Neural progenitor cell (in vitro differentiated cells): ENCODE measurements around the gene GPR135. TPM values are rescaled to one million over a fixed set of nuclear protein-coding genes. Genes with fewer than 3 reads are reported as not detected.

ENCODE experiments used
- DNase-seq: peaks from one replicate; pipeline ENCODE4 v3.0.0-alpha.2; 2016; ENCODE audit warnings: low spot score
- H2AFZ ChIP-seq: fragments of 200-600 bp; sonication (generic); replicated peaks from 2 replicates; pipeline ENCODE4 v1.6.1; 2016; ENCODE audit warnings: antibody characterized with exemption
- H3F3A ChIP-seq: fragments of 200-600 bp; sonication (generic); 2 replicates; pipeline ENCODE4 v1.6.1; 2016; ENCODE audit warnings: antibody characterized with exemption, low read depth
- H3K27ac ChIP-seq: fragments of 200-600 bp; sonication (generic); 2 replicates; pipeline ENCODE4 v1.5.1; 2016; ENCODE audit warnings: mild to moderate bottlenecking
- H3K27me3 ChIP-seq: fragments of 200-600 bp; sonication (generic); 2 replicates; pipeline ENCODE4 v1.6.1; 2016; ENCODE audit warnings: mild to moderate bottlenecking, moderate library complexity
- H3K36me3 ChIP-seq: fragments of 200-600 bp; sonication (generic); 2 replicates; pipeline ENCODE4 v1.5.1; 2016
- H3K4me1 ChIP-seq: fragments of 200-600 bp; sonication (generic); 2 replicates; pipeline ENCODE4 v1.6.1; 2016; ENCODE audit warnings: mixed run types
- H3K4me2 ChIP-seq: fragments of 200-600 bp; sonication (generic); 2 replicates; pipeline ENCODE4 v1.6.1; 2016
- H3K4me3 ChIP-seq: fragments of 200-600 bp; sonication (generic); 2 replicates; pipeline ENCODE4 v1.5.1; 2016
- H3K79me2 ChIP-seq: fragments of 200-600 bp; sonication (generic); 2 replicates; pipeline ENCODE4 v1.6.1; 2016; ENCODE audit warnings: low read depth
- H3K9ac ChIP-seq: fragments of 200-600 bp; sonication (generic); 2 replicates; pipeline ENCODE4 v1.6.1; 2016
- H3K9me3 ChIP-seq: fragments of 200-600 bp; sonication (generic); 2 replicates; pipeline ENCODE4 v1.5.1; 2016; ENCODE audit warnings: low read depth
- H4K20me1 ChIP-seq: fragments of 200-600 bp; sonication (generic); 2 replicates; pipeline ENCODE4 v1.6.1; 2016; ENCODE audit warnings: low read depth
- H3K27ac Mint-ChIP-seq: 3 replicates; pipeline ENCODE4 v1.8.0; 2021; ENCODE audit warnings: mixed read lengths
- H3K27me3 Mint-ChIP-seq: 2 replicates; pipeline ENCODE4 v1.8.0; 2022; ENCODE audit warnings: low read depth, mild to moderate bottlenecking, inconsistent platforms, moderate library complexity, mixed read lengths; ENCODE audit not compliant: insufficient read depth
- H3K36me3 Mint-ChIP-seq: 3 replicates; pipeline ENCODE4 v1.8.0; 2021; ENCODE audit warnings: mixed read lengths
- H3K4me1 Mint-ChIP-seq: 3 replicates; pipeline ENCODE4 v1.8.0; 2021; ENCODE audit warnings: mixed read lengths
- H3K4me3 Mint-ChIP-seq: 3 replicates; pipeline ENCODE4 v1.8.0; 2021; ENCODE audit warnings: mild to moderate bottlenecking, moderate library complexity, mixed read lengths
- H3K9me3 Mint-ChIP-seq: 3 replicates; pipeline ENCODE4 v1.8.0; 2020; ENCODE audit warnings: mixed read lengths
- EZH2 ChIP-seq: fragments of 200-600 bp; sonication (generic); IDR thresholded peaks from 2 replicates; pipeline ENCODE4 v1.6.1; 2017; ENCODE audit warnings: antibody characterized with exemption, mild to moderate bottlenecking, moderate library complexity
- EZH2phosphoT487 ChIP-seq: fragments of 200-600 bp; sonication (generic); IDR thresholded peaks from 2 replicates; pipeline ENCODE4 v1.6.1; 2017; ENCODE audit warnings: antibody characterized with exemption
- total RNA-seq: library from RNA; depleted of rRNA; stranded (reverse); fragments of >200 nt; gene quantifications from 2 replicates; pipeline ENCODE4 v1.2.3, GENCODE V29; 2015; ENCODE audit warnings: low replicate concordance
- TF ChIP-seq, protein P1 (sequence below): fragments of 200-600 bp; sonication (generic); IDR thresholded peaks from 2 replicates; pipeline ENCODE4 v1.5.1; 2017; ENCODE audit warnings: antibody characterized with exemption, mild to moderate bottlenecking

The GPR135 gene
- total RNA-seq, 1 donor from 2014 or later, result 3.1 TPM

DNA sequence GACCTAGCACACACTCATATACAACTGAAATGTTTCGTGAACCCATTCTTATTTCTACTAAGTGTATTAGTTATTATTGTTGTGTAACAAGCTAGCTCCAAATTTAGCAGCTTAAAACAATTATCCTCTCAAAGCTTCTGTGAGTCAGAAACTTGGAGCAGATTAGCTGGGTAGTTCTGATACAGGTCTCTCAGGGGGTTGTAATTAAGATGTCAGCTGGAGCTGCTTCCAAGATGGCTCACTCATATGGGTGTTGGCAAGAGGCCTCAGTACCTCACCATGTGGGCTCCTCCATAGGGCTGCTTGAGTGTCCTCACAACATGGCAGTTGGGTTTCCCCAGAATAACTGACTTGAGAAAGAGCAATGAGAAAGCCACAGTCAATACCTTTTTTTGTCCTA lies 9.8 kb downstream of the GPR135 start:
- no peaks in the 10 kb centered on the region for H3F3A ChIP-seq
- no peak for DNase-seq
- Mint-ChIP-seq H3K27me3 (no peaks in the 10 kb centered on the region), H3K4me3 (no peak overlapping the region), H3K27ac (no peak overlapping the region), H3K9me3 (peaks cover 2% of the 10 kb centered on the region), H3K36me3 (peaks cover 23% of the 10 kb centered on the region), H3K4me1 (no peaks in the 10 kb centered on the region)
- H3K36me3 ChIP-seq, result peaks cover 9% of the 10 kb centered on the region
- TF ChIP-seq EZH2phosphoT487, result no peak
- TF ChIP-seq, protein P1, sequence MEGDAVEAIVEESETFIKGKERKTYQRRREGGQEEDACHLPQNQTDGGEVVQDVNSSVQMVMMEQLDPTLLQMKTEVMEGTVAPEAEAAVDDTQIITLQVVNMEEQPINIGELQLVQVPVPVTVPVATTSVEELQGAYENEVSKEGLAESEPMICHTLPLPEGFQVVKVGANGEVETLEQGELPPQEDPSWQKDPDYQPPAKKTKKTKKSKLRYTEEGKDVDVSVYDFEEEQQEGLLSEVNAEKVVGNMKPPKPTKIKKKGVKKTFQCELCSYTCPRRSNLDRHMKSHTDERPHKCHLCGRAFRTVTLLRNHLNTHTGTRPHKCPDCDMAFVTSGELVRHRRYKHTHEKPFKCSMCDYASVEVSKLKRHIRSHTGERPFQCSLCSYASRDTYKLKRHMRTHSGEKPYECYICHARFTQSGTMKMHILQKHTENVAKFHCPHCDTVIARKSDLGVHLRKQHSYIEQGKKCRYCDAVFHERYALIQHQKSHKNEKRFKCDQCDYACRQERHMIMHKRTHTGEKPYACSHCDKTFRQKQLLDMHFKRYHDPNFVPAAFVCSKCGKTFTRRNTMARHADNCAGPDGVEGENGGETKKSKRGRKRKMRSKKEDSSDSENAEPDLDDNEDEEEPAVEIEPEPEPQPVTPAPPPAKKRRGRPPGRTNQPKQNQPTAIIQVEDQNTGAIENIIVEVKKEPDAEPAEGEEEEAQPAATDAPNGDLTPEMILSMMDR, result no peak
- no peak for TF ChIP-seq EZH2
- H3K4me1 ChIP-seq, result no peaks in the 10 kb centered on the region
- H3K79me2 ChIP-seq, result no peaks in the 10 kb centered on the region
- no peak overlapping the region for H3K4me3 ChIP-seq
- no peaks in the 10 kb centered on the region for H4K20me1 ChIP-seq
- no peak overlapping the region for H3K9ac ChIP-seq
- H2AFZ ChIP-seq, result no peak overlapping the region
- H3K4me2 ChIP-seq, result no peak overlapping the region
- H3K9me3 ChIP-seq, result peaks cover 3% of the 10 kb centered on the region
- no peaks in the 10 kb centered on the region for H3K27me3 ChIP-seq
- H3K27ac ChIP-seq, result no peak overlapping the region

DNA sequence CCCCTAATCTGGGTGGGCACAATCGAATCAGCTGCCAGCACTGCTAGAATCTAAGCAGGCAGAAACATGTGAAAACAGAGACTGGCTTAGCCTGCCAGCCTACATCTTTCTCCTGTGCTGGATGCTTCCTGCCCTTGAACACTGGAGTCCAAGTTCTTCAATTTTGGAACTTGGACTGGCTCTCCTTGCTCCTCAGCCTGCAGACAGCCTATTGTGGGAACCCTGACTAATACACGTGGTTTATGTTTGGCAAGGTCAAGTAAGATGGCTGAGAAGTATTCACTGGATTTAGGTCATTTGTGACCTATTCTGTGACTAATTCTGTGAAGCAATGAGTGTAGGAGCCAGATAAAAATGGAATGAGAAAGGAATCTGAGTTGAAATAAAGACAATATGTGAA lies 11.0 kb downstream of the GPR135 start:
- no peak for DNase-seq
- Mint-ChIP-seq H3K27ac (no peak overlapping the region), H3K4me3 (no peak overlapping the region), H3K9me3 (peaks cover 2% of the 10 kb centered on the region), H3K36me3 (peaks cover 21% of the 10 kb centered on the region), H3K4me1 (no peaks in the 10 kb centered on the region), H3K27me3 (no peaks in the 10 kb centered on the region)
- no peaks in the 10 kb centered on the region for H3K27me3 ChIP-seq
- no peaks in the 10 kb centered on the region for H3F3A ChIP-seq
- no peak overlapping the region for H3K4me2 ChIP-seq
- H3K79me2 ChIP-seq, result no peaks in the 10 kb centered on the region
- no peak overlapping the region for H3K9ac ChIP-seq
- H4K20me1 ChIP-seq, result no peaks in the 10 kb centered on the region
- no peaks in the 10 kb centered on the region for H3K4me1 ChIP-seq
- H3K4me3 ChIP-seq, result no peak overlapping the region
- H3K27ac ChIP-seq, result no peak overlapping the region
- TF ChIP-seq, protein P1, result no peak
- TF ChIP-seq EZH2 (no peak), EZH2phosphoT487 (no peak)
- peaks cover 3% of the 10 kb centered on the region for H3K9me3 ChIP-seq
- H3K36me3 ChIP-seq, result peaks cover 9% of the 10 kb centered on the region
- no peak overlapping the region for H2AFZ ChIP-seq

DNA sequence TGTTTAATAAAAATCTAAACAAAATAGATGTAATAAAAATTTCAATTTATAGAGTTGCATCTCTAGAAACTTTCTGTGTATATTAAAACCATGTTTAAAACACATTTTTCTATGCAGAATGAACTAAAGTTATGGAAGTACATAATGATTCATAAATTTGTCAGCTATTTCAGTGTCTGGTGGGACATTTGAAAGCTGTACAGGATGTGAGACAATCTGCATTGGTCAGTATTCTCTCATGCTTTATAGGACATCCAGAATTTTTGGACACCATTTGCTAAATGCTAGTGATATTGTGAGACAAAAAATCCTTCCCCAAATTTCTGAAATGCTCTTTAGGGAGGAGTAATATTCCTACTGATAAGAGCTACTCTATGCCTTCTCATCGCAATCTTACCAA lies 13.3 kb downstream of the GPR135 start:
- no peak overlapping the region for H3K27ac Mint-ChIP-seq
- peaks cover 12% of the 10 kb centered on the region for H3K36me3 Mint-ChIP-seq
- Histone ChIP-seq H3K9ac (no peak overlapping the region), H3K4me3 (no peak overlapping the region), H3F3A (no peaks in the 10 kb centered on the region), H3K36me3 (peaks cover 6% of the 10 kb centered on the region), H2AFZ (no peak overlapping the region), H3K4me2 (no peak overlapping the region), H3K4me1 (no peaks in the 10 kb centered on the region), H4K20me1 (no peaks in the 10 kb centered on the region), H3K27ac (no peak overlapping the region), H3K79me2 (no peaks in the 10 kb centered on the region), H3K27me3 (no peaks in the 10 kb centered on the region), H3K9me3 (no peaks in the 10 kb centered on the region)
- no peaks in the 10 kb centered on the region for H3K4me1 Mint-ChIP-seq
- H3K9me3 Mint-ChIP-seq, result no peaks in the 10 kb centered on the region
- peaks cover 5% of the 10 kb centered on the region for H3K27me3 Mint-ChIP-seq
- TF ChIP-seq EZH2phosphoT487 (no peak), EZH2 (no peak)
- TF ChIP-seq, protein P1, result no peak
- DNase-seq, result no peak
- H3K4me3 Mint-ChIP-seq, result no peak overlapping the region
